ENCODE data around the gene MPST. TPM values are rescaled to one million over a fixed set of nuclear protein-coding genes. Genes with fewer than 3 reads are reported as not detected.

Gene MPST
- total RNA-seq, 4 donors from 2014 or later: 99.0 to 171 (median 143) TPM

GRCh38 chr22:37009490-37009889 lies 10.1 kb upstream of the MPST start:
- 91% methylated on average over 2 of the region's 2 CpGs for WGBS
- Histone ChIP-seq H3K27ac (no peak overlapping the region), H3K36me3 (no peaks in the 10 kb centered on the region), H3K27me3 (no peaks in the 10 kb centered on the region), H3K9me3 (no peaks in the 10 kb centered on the region), H3K4me1 (peaks cover 5% of the 10 kb centered on the region), H3K4me3 (no peak overlapping the region)
- DNase-seq (ENCODE audit: low spot score in 2 of 2): no peak
- no peak for TF ChIP-seq EP300 (IDR thresholded peaks at IDR 0.05)
- no peak for TF ChIP-seq POLR2AphosphoS5 (IDR thresholded peaks at IDR 0.05)
- no peak for TF ChIP-seq POLR2A (IDR thresholded peaks at IDR 0.05)
- TF ChIP-seq CTCF (IDR thresholded peaks at IDR 0.05): no peak

GRCh38 chr22:37010174-37010573 lies 9.4 kb upstream of the MPST start:
- no peak overlapping the region for H3K4me3 ChIP-seq
- no peak for DNase-seq (ENCODE audit: low spot score in 2 of 2)
- H3K36me3 ChIP-seq: no peaks in the 10 kb centered on the region
- H3K27ac ChIP-seq: no peak overlapping the region
- 71% methylated on average over 2 of the region's 4 CpGs for WGBS
- H3K9me3 ChIP-seq: no peaks in the 10 kb centered on the region
- H3K4me1 ChIP-seq: peaks cover 5% of the 10 kb centered on the region
- H3K27me3 ChIP-seq: no peaks in the 10 kb centered on the region
- TF ChIP-seq EP300 (IDR thresholded peaks at IDR 0.05): no peak
- TF ChIP-seq POLR2A (IDR thresholded peaks at IDR 0.05): no peak
- TF ChIP-seq POLR2AphosphoS5 (IDR thresholded peaks at IDR 0.05): no peak
- no peak for TF ChIP-seq CTCF (IDR thresholded peaks at IDR 0.05)

- H3K27ac ChIP-seq: no peak overlapping the region
- no peaks in the 10 kb centered on the region for H3K27me3 ChIP-seq
- H3K36me3 ChIP-seq: no peaks in the 10 kb centered on the region
- no peaks in the 10 kb centered on the region for H3K9me3 ChIP-seq
- TF ChIP-seq CTCF (IDR thresholded peaks at IDR 0.05) (no peak), POLR2AphosphoS5 (IDR thresholded peaks at IDR 0.05) (no peak), POLR2A (IDR thresholded peaks at IDR 0.05) (no peak), EP300 (IDR thresholded peaks at IDR 0.05) (no peak)
- WGBS: 86% methylated on average over 8 of the region's 20 CpGs
- DNase-seq (ENCODE audit: low spot score in 2 of 2): no peak
- no peak overlapping the region for H3K4me3 ChIP-seq
- peaks cover 9% of the 10 kb centered on the region for H3K4me1 ChIP-seq
Observed at GRCh38 chr22:37010976-37011375, 8.6 kb upstream of the MPST start.

- no peaks in the 10 kb centered on the region for H3K9me3 ChIP-seq
- 89% methylated on average over 3 of the region's 3 CpGs for WGBS
- H3K4me1 ChIP-seq: peaks cover 10% of the 10 kb centered on the region
- H3K36me3 ChIP-seq: no peaks in the 10 kb centered on the region
- DNase-seq (ENCODE audit: low spot score in 2 of 2): no peak
- no peak overlapping the region for H3K4me3 ChIP-seq
- no peaks in the 10 kb centered on the region for H3K27me3 ChIP-seq
- TF ChIP-seq POLR2AphosphoS5 (IDR thresholded peaks at IDR 0.05) (no peak), EP300 (IDR thresholded peaks at IDR 0.05) (no peak), CTCF (IDR thresholded peaks at IDR 0.05) (no peak), POLR2A (IDR thresholded peaks at IDR 0.05) (no peak)
- H3K27ac ChIP-seq: no peak overlapping the region
Observed at GRCh38 chr22:37011472-37011871, 8.1 kb upstream of the MPST start.

GRCh38 chr22:37012262-37012904 lies 7.2 kb upstream of the MPST start:
- Histone ChIP-seq H3K27ac (no peak overlapping the region), H3K27me3 (no peaks in the 10 kb centered on the region), H3K36me3 (no peaks in the 10 kb centered on the region), H3K9me3 (no peaks in the 10 kb centered on the region), H3K4me1 (peaks cover 19% of the 10 kb centered on the region), H3K4me3 (no peak overlapping the region)
- DNase-seq (ENCODE audit: low spot score in 2 of 2): no peak
- TF ChIP-seq CTCF (IDR thresholded peaks at IDR 0.05) (no peak), EP300 (IDR thresholded peaks at IDR 0.05) (no peak), POLR2A (IDR thresholded peaks at IDR 0.05) (no peak), POLR2AphosphoS5 (IDR thresholded peaks at IDR 0.05) (no peak)
- 77% methylated on average over 7 of the region's 9 CpGs for WGBS

Data from suprapubic skin (tissue), 4 donors.